SU-DHL-6 (cell line): ENCODE results near the gene TRPV4.

Source experiments
- H2AFZ ChIP-seq: fragments of 200-600 bp; sonication (generic); 2 replicates; pipeline ENCODE4 v1.6.1; 2014; ENCODE audit warnings: low read depth, mild to moderate bottlenecking, moderate library complexity, mixed read lengths, antibody characterized with exemption, low read length; ENCODE audit not compliant: severe bottlenecking
- H3F3A ChIP-seq: fragments of 200-600 bp; shearing (Covaris generic); 2 replicates; pipeline ENCODE4 v1.6.0; 2016; ENCODE audit warnings: antibody characterized with exemption, mild to moderate bottlenecking; ENCODE audit not compliant: insufficient read depth
- H3K27ac ChIP-seq: fragments of 200-600 bp; sonication (generic); 2 replicates; pipeline ENCODE4 v1.5.1; 2016; ENCODE audit warnings: low read depth, mild to moderate bottlenecking, low read length, moderate library complexity, mixed read lengths
- H3K27me3 ChIP-seq: fragments of 200-600 bp; sonication (generic), shearing (Covaris generic); 2 replicates; pipeline ENCODE4 v1.6.0; 2014; ENCODE audit warnings: mild to moderate bottlenecking, low read length
- H3K36me3 ChIP-seq: fragments of 200-600 bp; sonication (generic); 2 replicates; pipeline ENCODE4 v1.6.1; 2014; ENCODE audit warnings: mild to moderate bottlenecking, low read length, mixed read lengths
- H3K4me2 ChIP-seq: fragments of 300-600, 200-600 bp; shearing (Covaris generic), sonication (generic); 2 replicates; pipeline ENCODE4 v1.6.0; 2014; ENCODE audit warnings: low read length, low read depth, mild to moderate bottlenecking; ENCODE audit not compliant: poor library complexity, severe bottlenecking
- H3K4me3 ChIP-seq: fragments of 200-600 bp; sonication (generic); 2 replicates; pipeline ENCODE4 v1.5.1; 2014; ENCODE audit warnings: antibody characterized with exemption, low read length, mild to moderate bottlenecking, mixed read lengths; ENCODE audit not compliant: insufficient read depth, poor library complexity, severe bottlenecking
- H3K79me2 ChIP-seq: fragments of 200-600 bp; sonication (generic); 2 replicates; pipeline ENCODE4 v1.6.1; 2014; ENCODE audit warnings: mild to moderate bottlenecking, low read length, moderate library complexity; ENCODE audit not compliant: insufficient read depth
- H3K9ac ChIP-seq: fragments of 200-600 bp; sonication (generic); 2 replicates; pipeline ENCODE4 v1.7.0; 2014; ENCODE audit warnings: mild to moderate bottlenecking, low read length
- H3K9me2 ChIP-seq: fragments of 200-600 bp; sonication (generic); replicated peaks from 2 replicates; pipeline ENCODE4 v1.6.1; 2014; ENCODE audit warnings: low read length; ENCODE audit not compliant: insufficient read depth
- H3K9me3 ChIP-seq: fragments of 200-600 bp; sonication (generic); 2 replicates; pipeline ENCODE4 v1.6.1; 2014; ENCODE audit warnings: low read length, mixed read lengths; ENCODE audit not compliant: insufficient read depth
- H4K20me1 ChIP-seq: fragments of 200-600 bp; sonication (generic); 2 replicates; pipeline ENCODE4 v1.6.1; 2014; ENCODE audit warnings: low read depth, mild to moderate bottlenecking, antibody characterized with exemption, low read length, moderate library complexity, mixed read lengths
- EZH2phosphoT487 ChIP-seq: fragments of 200-600 bp; sonication (generic), shearing (Covaris generic); conservative IDR thresholded peaks from 2 replicates; pipeline ENCODE4 v1.6.1; 2018; ENCODE audit warnings: mild to moderate bottlenecking, antibody characterized with exemption, low read length, moderate library complexity, mixed read lengths
- TF ChIP-seq, protein P1 (sequence below): fragments of 200-600 bp; sonication (generic); IDR thresholded peaks from one replicate; pipeline ENCODE4 v1.5.1; 2017; ENCODE audit warnings: antibody characterized with exemption, mild to moderate bottlenecking, low read length, moderate library complexity; ENCODE audit not compliant: insufficient read depth, poor library complexity, severe bottlenecking

TRPV4 gene

DNA sequence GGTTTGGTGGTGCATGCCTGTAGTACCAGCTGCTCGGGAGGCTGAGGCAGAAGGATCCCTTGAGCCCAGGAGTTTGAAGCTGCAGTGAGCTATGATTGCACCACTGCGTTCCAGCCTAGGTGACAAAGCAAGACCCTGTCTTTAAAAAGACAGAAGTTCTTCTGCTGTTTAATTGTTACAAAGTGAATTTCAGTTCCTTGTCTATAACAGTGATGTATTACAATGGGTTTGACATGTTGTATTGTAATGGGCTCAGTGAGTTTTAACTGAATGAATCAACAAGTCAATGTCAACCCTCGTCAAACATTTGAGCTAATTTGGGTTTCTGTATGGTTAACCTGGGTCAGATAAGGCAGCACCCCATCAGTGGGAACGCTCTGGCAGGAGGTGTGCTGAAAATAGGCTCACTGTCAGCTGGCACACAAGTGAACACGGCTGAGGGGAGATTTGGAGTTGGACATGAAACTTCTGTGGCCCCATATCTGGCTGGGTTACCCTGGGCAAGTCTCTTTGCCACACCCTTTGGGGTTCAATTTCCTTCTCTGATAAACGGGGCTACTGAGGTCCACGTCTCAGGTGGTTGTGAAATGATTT is 14.0 kb upstream of the TRPV4 start:
- H3K4me2 ChIP-seq: no peak overlapping the region
- no peaks in the 10 kb centered on the region for H3K9me3 ChIP-seq
- H3K79me2 ChIP-seq: no peaks in the 10 kb centered on the region
- H3K9me2 ChIP-seq: no peaks in the 10 kb centered on the region
- no peak overlapping the region for H3K4me3 ChIP-seq
- H3K36me3 ChIP-seq: no peaks in the 10 kb centered on the region
- H4K20me1 ChIP-seq: no peaks in the 10 kb centered on the region
- H3K27me3 ChIP-seq: no peaks in the 10 kb centered on the region
- no peak overlapping the region for H3K9ac ChIP-seq
- no peak overlapping the region for H2AFZ ChIP-seq
- no peaks in the 10 kb centered on the region for H3F3A ChIP-seq
- no peak for TF ChIP-seq EZH2phosphoT487
- TF ChIP-seq, protein P1, sequence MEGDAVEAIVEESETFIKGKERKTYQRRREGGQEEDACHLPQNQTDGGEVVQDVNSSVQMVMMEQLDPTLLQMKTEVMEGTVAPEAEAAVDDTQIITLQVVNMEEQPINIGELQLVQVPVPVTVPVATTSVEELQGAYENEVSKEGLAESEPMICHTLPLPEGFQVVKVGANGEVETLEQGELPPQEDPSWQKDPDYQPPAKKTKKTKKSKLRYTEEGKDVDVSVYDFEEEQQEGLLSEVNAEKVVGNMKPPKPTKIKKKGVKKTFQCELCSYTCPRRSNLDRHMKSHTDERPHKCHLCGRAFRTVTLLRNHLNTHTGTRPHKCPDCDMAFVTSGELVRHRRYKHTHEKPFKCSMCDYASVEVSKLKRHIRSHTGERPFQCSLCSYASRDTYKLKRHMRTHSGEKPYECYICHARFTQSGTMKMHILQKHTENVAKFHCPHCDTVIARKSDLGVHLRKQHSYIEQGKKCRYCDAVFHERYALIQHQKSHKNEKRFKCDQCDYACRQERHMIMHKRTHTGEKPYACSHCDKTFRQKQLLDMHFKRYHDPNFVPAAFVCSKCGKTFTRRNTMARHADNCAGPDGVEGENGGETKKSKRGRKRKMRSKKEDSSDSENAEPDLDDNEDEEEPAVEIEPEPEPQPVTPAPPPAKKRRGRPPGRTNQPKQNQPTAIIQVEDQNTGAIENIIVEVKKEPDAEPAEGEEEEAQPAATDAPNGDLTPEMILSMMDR: no peak
- no peak overlapping the region for H3K27ac ChIP-seq

DNA sequence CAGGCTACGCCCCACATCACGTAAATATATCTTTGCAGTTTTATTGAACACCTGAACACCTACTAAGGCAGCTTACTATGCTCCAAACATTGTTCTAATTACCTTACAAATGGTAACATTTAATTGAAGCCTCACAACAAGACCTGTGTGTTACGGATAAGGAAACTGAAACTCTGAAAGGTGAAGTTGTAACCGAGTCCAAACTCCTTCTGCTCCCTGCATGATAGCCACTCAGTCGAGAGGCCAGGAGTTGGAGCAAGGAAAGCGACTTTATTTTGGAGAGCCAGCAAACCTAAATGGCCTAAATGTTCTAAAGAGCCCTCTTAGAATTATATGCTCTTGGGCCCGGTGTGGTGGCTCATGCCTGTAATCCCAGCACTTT is 12.6 kb upstream of the TRPV4 start:
- Histone ChIP-seq H3K36me3 (no peaks in the 10 kb centered on the region), H3K4me2 (peak overlapping the region; percentile 66), H3K9me2 (no peaks in the 10 kb centered on the region), H3K79me2 (no peaks in the 10 kb centered on the region), H3K27ac (no peak overlapping the region), H4K20me1 (no peaks in the 10 kb centered on the region), H2AFZ (peak overlapping the region; percentile 100), H3K9ac (peak overlapping the region; percentile 46), H3K27me3 (no peaks in the 10 kb centered on the region), H3F3A (no peaks in the 10 kb centered on the region), H3K4me3 (peak overlapping the region; percentile 41), H3K9me3 (no peaks in the 10 kb centered on the region)
- no peak for TF ChIP-seq EZH2phosphoT487
- TF ChIP-seq, protein P1: no peak

DNA sequence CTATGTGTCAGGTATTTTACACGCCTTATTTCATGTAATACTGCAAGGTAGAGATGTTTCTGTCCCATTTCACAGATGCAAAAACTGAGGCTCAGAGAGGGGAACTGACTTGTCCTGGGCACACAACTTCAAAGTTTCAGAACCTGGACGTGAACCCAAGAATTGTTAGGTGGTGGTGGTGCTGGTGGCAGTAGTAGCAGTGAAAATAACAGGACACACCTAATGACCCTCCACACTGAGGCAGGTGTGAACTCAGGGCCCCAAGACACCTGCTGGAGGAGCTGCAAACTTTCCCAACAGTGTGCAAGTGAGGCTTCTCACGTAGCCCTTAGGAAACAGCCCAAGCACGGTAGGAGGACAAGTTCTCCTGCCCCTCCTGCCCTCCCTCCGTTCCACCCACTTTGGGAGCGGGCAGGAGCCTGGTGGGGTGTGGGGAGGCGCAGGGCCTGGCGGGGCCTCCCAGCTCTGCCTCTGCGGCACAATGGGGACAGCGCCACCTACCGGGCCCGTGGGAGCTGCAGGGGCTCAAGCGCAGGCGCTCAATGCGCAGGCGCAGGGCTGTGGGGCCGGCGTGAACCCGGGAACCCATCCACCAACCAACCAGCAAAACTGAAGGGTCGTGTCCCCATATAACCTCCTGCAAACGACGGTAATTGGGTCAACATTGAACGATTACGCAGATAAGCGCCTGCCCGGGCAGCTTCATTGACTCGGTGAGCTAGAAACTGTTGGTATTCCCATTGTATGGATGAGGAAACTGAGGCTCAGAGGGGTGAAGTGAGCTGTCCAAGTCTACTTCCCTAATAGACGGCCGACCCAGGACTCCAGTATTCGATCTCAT is 12.0 kb upstream of the TRPV4 start:
- Histone ChIP-seq H3K79me2 (no peaks in the 10 kb centered on the region), H3K4me3 (peak overlapping the region; percentile 41), H3K9ac (peak overlapping the region; percentile 46), H3K27ac (no peak overlapping the region), H3K9me3 (no peaks in the 10 kb centered on the region), H3F3A (no peaks in the 10 kb centered on the region), H2AFZ (peak overlapping the region; percentile 100), H3K9me2 (no peaks in the 10 kb centered on the region), H3K27me3 (no peaks in the 10 kb centered on the region), H3K36me3 (no peaks in the 10 kb centered on the region), H3K4me2 (peak overlapping the region; percentile 66), H4K20me1 (no peaks in the 10 kb centered on the region)
- TF ChIP-seq EZH2phosphoT487: no peak
- TF ChIP-seq, protein P1: peak; percentile 99
